ENCODE measurements around the gene TMEM50B. TPM values are rescaled to one million over a fixed set of nuclear protein-coding genes. Genes with fewer than 3 reads are reported as not detected.
"Not testable (repeated sequence)": the region's sequence is repeated elsewhere in the genome, so short reads cannot be mapped to it uniquely, and the experiment has no call there.

TMEM50B gene
- total RNA-seq (2014; rRNA removed; shearing (Covaris generic)), result 12.0 and 14.5 TPM in 2 replicates
- 17.8 and 19.0 TPM in 2 replicates for polyA plus RNA-seq (2015; cell fraction: cytosol; rRNA removed)
- 37.8 and 40.0 TPM in 2 replicates for polyA plus RNA-seq (2015; cell fraction: nucleus; rRNA removed)

DNA sequence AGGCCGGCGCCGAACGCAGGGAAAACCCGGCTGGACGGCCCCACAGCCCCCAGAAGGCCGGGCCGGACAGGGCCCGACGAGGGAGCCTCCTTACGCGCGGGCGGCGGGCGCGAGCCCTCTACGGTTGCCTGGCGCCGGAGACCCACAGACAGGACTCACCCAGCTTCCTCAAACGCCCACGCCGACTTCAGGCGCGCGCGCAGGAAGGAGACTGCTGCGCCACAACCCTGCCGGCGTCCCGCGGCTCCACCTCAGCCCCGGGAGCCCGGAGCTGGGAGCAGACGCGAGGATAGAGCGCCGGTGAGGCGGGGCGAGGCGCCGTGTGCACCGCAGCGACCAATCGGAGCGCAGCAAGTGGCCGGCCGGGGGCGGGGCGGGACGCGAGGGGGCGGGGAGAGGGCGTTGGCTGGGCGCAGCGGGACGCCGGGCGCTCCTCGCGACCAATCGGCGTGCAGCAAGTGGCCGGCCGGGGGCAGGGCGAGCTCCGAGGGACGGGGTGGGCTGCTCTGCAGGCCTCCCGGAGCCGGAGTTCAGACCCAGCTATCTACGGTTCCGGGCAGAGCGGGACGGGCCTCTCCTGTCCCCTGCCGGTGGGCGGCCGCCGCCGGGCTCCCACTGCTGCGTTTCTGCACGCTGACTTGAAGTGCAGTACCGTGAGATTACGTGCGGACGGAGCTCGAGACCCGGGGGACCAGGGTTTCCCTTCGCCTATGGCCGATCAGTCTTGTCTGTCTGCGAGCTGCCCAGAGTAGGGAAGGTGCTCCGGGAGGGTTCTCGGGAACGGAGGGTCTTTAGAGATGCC is at the start of gene TMEM50B:
TSS of gene TMEM50B (minus strand) at position 296 of the 802 bp plus-strand sequence. CDS start 11,089 bp downstream, outside the sequence.
- DNase-seq (ENCODE audit: low read depth), result peak; percentile 90

DNA sequence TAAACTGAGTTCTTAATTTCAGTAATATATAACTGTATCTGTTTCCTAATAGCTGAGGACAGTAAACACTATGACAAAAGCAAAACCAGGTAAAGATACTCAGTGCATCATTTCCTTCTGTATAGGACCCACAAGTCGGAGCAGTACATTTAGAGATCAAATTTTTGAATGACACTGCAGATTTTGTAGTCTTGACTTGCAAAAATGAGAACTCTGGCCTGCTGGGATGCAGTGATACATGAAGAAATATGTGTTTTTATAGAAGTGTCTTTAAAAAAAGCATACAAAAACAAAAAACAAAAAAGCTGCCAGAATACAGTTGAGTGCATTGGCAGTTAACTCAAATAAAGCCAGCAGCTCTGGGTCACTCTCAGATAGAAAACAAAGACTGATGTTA is 43.2 kb upstream of the TMEM50B start:
- no peak for DNase-seq (ENCODE audit: low read depth)

DNA sequence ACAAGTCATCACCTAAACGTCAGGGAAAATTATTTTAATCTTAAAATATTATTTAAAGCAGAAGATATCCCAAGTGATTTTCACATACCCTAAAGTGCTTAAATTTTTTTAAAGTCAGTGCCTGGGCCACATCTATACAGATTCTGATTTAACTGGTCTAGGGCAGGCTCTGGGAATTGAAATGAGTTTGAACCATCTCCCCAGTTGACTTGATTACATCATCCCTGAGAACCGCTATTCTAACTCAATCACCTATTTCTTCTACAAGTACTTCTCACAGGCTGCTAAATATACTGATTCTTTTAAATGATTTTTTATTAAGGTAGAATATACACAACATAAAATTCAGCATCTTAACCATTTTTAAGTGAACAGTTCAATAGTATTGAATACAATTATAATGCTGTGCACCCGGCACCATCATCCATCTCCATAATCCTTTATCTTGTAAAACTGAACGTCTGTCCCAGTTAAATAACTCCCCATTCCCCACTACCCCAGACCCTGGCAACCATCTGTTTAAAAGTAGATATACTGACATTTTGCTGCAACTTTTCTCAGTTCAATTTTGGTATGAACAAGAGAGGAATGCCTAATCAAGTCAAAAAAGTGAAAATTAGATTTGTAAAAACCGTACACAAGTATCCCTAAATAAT is 42.7 kb upstream of the TMEM50B start:
- DNase-seq (ENCODE audit: low read depth), result no peak

DNA sequence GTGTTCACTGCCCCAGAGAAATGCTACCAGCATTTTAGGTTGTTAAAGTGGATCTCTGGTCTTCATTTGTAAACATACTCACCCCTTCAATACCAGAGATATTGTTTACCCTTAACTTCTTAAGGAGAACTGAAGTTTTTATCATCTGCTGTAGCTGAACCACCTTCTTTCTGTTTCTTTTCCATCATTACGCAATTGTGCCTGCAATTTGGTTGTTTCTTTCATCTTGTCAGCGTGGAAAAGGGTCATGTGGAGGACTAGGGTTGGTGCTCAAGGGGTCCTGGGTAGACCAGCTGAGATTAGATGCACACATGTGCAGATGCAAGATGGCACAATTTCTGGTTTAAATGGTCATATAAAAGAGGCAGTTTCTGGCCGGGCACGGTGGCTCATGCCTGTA is 39.1 kb upstream of the TMEM50B start:
- no peak for DNase-seq (ENCODE audit: low read depth)

DNA sequence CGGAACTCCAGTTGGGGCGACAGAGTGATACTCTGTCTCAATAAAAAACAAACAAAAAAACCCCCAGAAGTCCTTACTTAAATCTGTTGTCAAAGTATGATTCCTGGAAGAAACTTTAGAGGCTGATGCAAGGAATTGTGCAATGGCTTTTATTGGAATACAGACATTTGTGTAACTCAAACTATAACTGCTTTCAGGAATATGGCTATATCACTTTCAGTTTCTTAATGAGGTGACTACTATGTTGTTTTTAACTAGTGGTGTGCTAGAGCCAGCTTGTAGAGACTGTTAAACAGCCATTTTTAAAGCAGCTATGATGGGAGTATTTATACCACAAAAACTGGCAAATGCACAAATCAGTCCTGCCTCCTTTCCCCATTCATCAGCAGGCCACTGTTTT is 34.5 kb upstream of the TMEM50B start:
- no peak for DNase-seq (ENCODE audit: low read depth)

DNA sequence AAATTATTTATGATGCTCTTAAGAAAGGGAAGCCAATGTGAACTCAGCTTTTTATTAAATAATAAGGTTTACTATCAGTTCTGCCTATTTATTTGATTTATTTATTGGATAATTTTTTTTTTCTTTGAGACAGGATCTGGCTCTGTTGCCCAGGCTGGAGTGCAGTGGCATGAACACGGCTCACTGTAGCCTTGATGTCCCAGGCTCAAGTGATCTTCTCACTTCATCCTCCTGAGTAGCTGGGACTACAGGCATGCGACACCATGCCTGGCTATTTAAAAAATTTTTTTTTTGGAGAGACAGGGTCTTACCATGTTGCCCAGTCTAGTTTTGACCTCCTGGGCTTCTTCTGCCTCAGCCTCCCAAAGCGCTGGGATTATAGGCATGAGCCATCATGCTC is 32.7 kb upstream of the TMEM50B start:
- no peak for DNase-seq (ENCODE audit: low read depth)

DNA sequence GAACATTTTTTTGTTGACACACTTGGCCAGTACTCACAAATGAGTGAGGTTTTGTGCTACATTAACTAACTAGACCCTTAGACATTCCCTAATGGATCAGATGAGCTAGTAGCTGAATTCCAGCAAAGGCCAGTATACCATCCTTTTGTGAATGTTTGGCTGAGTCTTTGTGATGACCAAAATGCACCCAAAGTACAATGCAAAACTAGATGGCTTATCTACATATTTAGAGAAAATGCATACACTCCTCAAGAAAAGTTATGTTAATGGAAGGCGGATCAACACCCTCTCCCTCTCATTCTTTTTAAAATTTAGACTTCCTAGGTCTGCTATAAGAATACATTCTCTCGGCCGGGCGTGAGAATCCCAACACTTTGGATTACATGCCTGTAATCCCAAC is 31.9 kb upstream of the TMEM50B start:
- DNase-seq (ENCODE audit: low read depth), result no peak

DNA sequence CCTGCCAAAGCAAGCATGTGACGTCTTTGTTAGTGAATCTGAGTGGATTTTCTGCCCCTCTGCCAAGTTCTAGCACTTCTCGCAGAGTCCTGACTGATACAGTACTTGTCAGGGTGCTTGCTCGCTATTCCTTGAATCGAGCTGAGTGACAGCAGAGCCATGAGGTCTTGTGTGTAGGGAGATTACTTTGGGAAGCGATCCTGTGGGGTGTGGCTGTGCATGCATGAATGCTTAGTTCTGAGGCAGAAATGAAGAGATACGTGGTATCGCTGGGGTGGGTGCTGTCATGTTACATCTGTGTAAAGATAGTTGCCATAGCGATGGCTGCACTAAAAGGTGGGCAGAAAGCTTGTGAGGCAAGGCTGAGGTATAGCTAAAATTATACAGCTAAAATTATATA is 31.1 kb upstream of the TMEM50B start:
- no peak for DNase-seq (ENCODE audit: low read depth)

DNA sequence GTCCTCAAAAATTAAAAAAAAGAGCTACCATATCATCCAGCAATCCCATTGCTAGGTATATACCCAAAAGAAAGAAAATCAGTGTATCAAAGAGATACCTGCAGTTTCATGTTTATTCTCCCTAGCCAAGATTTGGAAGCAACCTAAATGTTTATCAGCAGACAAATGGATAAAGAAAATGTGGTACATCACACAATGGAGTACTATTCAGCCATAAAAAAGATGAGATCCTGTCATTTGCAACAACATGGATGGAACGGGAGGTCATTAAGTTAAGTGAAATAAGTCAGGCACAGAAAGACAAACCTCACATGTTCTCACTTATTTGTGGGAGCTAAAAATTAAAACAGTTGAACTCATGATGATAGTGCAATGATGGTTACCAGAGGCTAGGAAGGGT is 27.2 kb upstream of the TMEM50B start:
- DNase-seq (ENCODE audit: low read depth), result not testable (repeated sequence)

DNA sequence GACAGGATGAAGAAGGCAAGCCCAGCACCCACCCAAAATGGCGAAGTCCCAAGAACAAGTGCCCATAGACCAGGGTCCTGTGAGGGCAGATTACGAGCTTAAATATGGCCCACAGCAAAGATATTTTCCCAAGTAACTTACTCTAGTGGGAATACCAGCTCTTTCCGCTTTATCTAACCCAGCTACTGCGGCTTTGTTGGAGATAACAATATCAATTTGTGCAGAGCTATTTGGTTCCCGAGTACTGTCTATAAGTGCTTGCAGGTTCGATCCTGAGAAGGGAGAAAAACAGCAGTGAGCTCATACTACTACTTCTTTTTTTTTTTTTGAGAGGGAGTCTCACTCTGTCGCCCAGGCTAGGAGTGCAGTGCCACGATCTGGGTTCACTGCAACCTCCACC is 26.1 kb upstream of the TMEM50B start:
- DNase-seq (ENCODE audit: low read depth), result no peak

DNA sequence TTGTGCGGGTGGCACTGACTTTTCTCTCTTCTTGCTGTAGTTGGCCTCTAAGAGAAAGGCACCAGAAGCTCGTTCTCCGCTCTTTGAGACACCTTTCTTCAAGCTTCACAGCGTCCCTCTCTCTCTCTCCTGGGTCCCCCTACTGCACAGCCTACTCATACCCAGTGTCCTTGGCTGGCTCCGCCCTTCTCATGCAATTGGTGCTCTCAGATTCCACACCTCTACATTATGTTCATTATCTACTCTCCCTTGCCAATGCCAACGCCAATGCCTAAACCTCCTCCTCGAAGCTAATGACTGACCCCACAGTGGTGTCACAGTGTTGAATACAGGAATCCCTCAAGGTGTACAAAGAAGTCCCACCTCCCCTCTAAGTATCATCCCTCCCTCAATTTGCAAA is 16.6 kb upstream of the TMEM50B start:
- no peak for DNase-seq (ENCODE audit: low read depth)

DNA sequence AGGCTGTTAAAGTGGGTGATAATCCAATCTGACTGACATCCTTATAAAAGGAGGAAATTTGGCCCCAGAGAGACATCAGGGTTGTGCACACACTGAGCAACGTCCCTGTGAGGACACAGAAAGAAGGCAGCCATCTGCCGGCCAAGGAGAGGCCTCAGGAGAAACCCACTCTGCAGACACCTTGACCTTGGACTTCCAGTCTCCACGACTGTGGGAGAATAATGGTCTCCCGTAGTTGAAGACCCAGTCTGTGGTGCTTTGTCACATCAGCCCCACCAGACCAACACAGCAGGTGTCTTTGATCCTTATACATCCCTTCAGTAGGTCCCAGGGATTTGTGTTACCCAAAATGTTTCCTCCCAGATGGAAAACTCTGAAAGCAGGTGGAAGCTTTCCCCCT is 16.0 kb upstream of the TMEM50B start:
- DNase-seq (ENCODE audit: low read depth), result no peak

DNA sequence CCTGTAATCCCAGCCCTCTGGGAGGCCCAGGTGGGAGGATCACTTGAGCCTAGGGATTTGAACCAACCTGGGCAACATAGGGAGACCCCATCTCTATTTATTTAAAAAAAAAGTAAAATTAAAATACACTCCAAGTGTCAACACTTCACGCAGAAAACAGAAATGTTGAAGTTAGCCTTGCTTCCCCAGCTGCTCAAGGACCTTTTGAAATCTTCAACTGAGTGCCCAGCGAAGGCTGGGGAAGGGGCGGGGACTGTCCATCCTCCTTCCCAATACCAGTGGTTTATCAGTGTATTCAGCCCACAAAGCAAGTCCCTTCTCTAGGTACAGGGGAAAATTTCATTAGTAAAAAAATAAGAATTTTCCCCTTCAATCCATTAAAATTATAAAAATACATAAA is 14.0 kb upstream of the TMEM50B start:
- no peak for DNase-seq (ENCODE audit: low read depth)

DNA sequence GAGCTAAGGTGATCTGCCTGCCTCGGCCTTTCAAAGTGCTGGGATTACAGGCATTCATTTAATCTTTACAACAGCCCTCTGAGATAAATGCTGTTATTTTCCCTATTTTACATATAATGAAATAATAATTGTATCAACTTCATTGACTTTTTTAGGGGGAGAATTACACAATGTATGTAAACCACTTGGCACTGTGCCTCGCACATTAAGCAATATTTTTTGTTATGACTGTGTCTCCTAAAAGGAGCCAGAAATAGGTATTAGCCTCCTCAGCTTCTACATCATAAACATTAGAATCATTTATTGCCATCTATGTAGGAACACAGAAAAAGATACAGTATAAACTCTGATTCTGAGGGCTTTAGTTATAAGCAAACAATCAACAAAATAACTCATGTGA is 12.8 kb upstream of the TMEM50B start:
- DNase-seq (ENCODE audit: low read depth), result no peak

DNA sequence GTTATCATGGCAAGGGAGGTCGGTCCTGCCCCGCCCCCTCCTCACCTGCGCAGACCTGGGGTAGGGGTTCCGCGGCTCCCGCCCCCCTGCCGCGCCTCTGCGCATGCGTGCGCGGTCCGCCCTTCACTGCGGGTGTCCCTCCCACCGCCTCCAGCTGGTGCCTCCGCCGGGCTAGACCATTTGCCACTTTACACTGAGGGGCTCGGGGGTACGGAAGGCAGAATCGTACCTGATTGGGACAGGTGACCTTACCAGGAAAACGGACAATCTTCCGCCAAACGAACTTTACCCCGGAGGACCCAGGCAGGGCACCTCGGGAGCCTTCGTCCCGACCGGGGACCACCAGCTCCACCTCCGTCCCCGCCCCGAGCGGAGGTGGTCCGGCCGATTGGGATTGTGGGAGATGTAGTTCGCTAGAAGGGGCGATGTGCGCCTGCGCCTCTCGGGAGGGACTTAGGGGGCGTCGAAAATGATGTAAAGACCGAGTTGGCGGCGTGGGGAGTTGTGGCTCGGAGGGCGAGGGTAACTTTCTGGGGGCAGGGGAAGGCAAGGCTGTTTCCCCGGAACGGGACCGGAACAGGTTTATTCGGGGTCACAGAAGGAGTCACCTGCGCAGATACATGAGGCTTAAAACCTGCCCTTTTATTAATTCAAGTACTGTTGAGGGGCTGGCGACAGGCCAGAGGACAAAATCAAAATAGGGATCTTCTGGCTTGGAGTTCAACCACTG is 11.8 kb upstream of the TMEM50B start, which contains the start of gene DNAJC28:
TSS of gene DNAJC28 (minus strand) at position 344 of the 730 bp plus-strand sequence. CDS start 2,323 bp downstream, outside the sequence.
- peak; percentile 88 for DNase-seq (ENCODE audit: low read depth)

DNA sequence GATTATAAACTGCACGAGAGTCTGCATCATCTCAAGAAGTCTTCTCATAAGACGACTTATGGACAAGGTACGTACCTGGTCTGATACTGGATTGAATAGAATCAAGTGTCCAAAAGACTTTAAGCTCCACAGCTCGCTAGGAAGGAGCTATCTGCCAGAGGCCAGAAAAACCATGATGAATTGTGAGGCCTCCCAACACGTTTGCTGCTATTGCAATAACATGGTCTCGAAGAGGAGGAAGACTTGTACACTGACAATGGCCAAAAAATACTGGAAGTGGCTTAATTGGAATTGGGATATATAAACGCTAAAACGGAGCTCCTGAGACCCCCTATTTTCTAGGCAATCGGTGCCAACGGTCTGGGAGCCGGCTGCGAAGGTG is 11.2 kb upstream of the TMEM50B start:
- DNase-seq (ENCODE audit: low read depth), result no peak

DNA sequence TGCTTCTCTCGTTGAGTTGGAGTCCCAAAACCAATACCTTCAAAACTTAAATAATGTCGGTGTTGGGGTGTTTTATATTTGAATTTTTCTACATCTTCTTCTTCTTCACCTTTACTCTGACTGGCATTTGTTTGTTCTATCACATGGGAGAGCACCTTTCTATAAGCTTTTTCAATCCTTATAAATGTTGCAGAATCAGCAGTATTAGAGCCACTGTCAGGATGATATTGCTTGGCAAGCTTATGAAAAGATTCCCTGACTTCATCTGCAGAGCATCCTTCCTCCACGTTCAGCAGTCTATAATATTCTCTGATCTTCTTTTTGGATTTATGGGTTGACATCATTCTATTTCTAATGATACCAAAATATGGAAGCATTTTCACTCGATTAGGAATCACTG is 9.2 kb upstream of the TMEM50B start:
- DNase-seq (ENCODE audit: low read depth), result no peak

DNA sequence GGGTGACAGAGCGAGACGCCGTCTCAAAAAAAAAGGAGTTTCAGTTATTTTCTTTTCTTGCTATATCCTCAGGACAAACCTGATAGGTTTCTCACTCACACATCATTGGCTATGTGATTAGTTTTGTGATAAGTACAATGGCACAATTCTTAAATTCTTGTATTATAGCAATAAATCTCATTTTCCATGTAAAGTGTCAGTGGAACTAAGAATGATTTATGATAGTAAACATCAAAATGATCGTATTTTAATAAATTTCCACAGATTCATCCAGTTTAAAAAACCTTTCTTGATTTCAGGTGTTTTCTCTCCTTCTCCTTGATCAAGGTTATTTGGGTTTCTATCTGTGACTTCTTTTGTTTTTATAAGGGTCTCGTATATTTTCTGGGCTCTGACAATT is 8.2 kb upstream of the TMEM50B start:
- DNase-seq (ENCODE audit: low read depth), result no peak

DNA sequence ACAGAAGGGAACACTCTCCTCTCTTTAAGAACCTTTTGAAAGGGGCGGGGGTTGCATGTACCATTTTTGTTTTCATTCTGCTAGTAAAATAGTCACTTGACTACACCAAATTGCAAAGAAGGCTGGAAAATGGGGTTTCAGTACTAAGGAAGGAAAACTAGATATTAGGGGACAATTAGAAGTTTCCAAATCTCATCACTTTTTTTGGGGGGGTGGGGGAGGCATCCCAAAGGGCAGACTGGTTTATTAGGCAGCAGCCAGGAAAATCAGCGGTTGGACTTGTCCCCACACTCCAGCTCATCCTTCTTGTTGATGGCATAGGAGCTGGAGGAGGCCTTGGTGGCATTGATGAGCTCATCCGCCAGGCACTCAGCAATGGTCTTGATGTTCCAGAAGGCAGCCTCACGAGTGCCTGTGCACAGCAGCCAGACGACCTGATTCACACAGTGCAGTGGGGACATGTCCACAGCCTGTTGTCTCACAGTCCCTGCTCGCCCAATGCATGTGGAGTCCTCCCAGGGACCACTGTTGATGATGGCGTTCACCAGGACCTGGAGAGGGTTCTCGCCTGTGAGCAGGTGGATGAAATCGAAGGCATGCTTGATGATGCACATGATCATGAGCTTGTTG is 1.7 kb upstream of the TMEM50B start:
- DNase-seq (ENCODE audit: low read depth), result no peak

DNA sequence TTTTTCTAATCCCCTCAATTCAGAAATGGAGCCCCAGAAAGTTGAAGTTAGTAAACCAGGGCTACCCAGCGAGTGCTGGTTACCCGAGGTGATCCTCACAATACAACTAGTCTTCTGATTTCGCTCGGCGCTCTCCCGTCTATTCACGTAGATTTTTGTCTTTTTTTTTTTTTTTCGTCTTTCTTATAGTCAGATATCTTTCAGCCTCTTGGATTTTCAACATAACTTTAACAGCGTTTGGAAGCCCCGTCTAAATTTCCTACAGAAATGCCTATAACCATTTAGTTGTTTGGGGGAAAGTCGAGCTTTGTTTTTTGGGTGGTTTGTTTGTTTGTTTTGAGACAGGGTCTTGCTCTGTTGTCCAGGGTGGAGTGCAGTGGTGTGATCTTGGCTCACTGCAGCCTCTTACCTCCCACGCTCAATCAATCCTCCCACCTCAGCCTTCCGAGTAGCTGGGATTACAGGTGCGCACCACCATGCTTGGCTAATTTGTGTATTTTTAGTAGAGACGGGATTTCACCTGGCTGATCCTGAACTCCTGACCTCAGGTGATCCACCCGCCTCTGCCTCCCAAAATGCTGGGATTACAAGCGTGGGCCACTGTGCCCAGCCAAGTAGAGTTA is 818 bp upstream of the TMEM50B start:
- no peak for DNase-seq (ENCODE audit: low read depth)
